Adrenal gland (tissue), 12 donors: Measurements from ENCODE around the gene PDE6D. TPM values are rescaled to one million over a fixed set of nuclear protein-coding genes. Genes with fewer than 3 reads are reported as not detected.

Source experiments
- DNase-seq, 7 donors: peaks; one replicate each; pipeline ENCODE4 v3.0.0-alpha.2; 2019 to 2020
- H3K27ac ChIP-seq, 5 donors: fragments of 200-600 bp; sonication (generic) in 4 of 5; 1 replicate in 3 of 5; 2 replicates in 2 of 5; pipeline versions ENCODE4 v1.5.1 to v1.8.0; 2016 to 2020; ENCODE audit warnings: mild to moderate bottlenecking in 1 of 5
- H3K27me3 ChIP-seq: fragments of 200-600 bp; 2 replicates; pipeline ENCODE4 v1.8.0; 2021
- H3K36me3 ChIP-seq, 2 donors: fragments of 200-600 bp; replicated peaks in 1 of 2; 1 replicate in 1 of 2; 2 replicates in 1 of 2; pipeline versions ENCODE4 v1.5.1 to v1.8.0; 2018 to 2022
- H3K4me1 ChIP-seq, 2 donors: fragments of 200-600 bp; replicated peaks in 1 of 2; 1 replicate in 1 of 2; 2 replicates in 1 of 2; pipeline versions ENCODE4 v1.5.1 to v1.8.0; 2018 to 2021
- H3K4me3 ChIP-seq, 4 donors: fragments of 200-600 bp; sonication (generic) in 3 of 4; one replicate each; pipeline ENCODE4 v1.5.1; 2016 to 2018
- H3K9me3 ChIP-seq, 3 donors: fragments of 200-600 bp; sonication (generic) in 1 of 3; replicated peaks in 1 of 3; 1 replicate in 2 of 3; 2 replicates in 1 of 3; pipeline versions ENCODE4 v1.5.1 to v1.8.0; 2016 to 2021
- CTCF ChIP-seq, 6 experiments: fragments of 450-650 bp in 4 of 6; fragments of 200-600 bp in 2 of 6; sonication (generic) in 1 of 6; IDR thresholded peaks; 1 replicate in 5 of 6; 2 replicates in 1 of 6; pipeline versions ENCODE4 v1.5.1 to v1.8.0; 2016 to 2021; ENCODE audit warnings: antibody characterized with exemption in 6 of 6, mild to moderate bottlenecking in 2 of 6, moderate library complexity in 1 of 6
- POLR2A ChIP-seq, 2 donors: fragments of 450-650 bp; IDR thresholded peaks; one replicate each; pipeline ENCODE4 v1.6.1; 2017; ENCODE audit warnings: antibody characterized with exemption in 2 of 2, mild to moderate bottlenecking in 2 of 2, moderate library complexity in 1 of 2
- WGBS, 4 donors: extraction: QIAGEN DNeasy Blood & Tissue Kit in 2 of 4; methylation state at CpG; one replicate each; pipeline versions ENCODE4 v1.1.5 to v1.1.7; 2013 to 2017; 5-methylcytosine and 5-hydroxymethylcytosine counted together
- intact Hi-C, 2 donors: fragments of 100-400 bp; cut with DNase I; formaldehyde crosslinking; loops; one replicate each; pipeline versions ENCODE4 v1.14.1 to v1.15.0; 2022 to 2023
- polyA plus RNA-seq, 3 donors: library from polyadenylated mRNA; stranded (reverse); fragments of 200-250 nt in 2 of 3; fragments of 350-450 nt in 1 of 3; fragmentation: Illumina TruSeq in 1 of 3; extraction: RNeasy Lipid Tissue Mini Kit (QIAGEN cat#74804) in 1 of 3; gene quantifications; one replicate each; pipeline ENCODE4 v1.2.3, GENCODE V29; 2013 to 2014
- total RNA-seq, 9 donors: library from RNA; depleted of rRNA in 4 of 9; stranded (reverse); fragments of >200 nt in 4 of 9; fragments of 120-200 nt in 1 of 9; fragmentation: NEBNext Ultra II Directional in 1 of 9; extraction: Animal tissue kit (Norgen Biotek cat#: 25700) in 1 of 9; gene quantifications; one replicate each; pipeline versions ENCODE4 v1.1.0 to v1.2.4, GENCODE V29; 2013 to 2023
- donor health status: healthy with polysubstance abuse.
- donor health status: Bipolar disorder and iron deficiency.
- donor health status: DM: yes; HTN: yes; CAD: no.
- donor health status: DM: no; HTN: no; CAD: no.
- donor health status: DM: no; HTN: no; CAD: no.
- donor health status: DM: yes; HTN: yes; CAD: no.

PDE6D gene
- total and polyA plus RNA-seq, 12 donors = 27.5 to 65.3 (median 42.9) TPM

- no peak for TF ChIP-seq CTCF (IDR thresholded peaks at IDR 0.05)
- no peak for TF ChIP-seq POLR2A (IDR thresholded peaks at IDR 0.05)
- intact Hi-C loops = no loop called here
- Histone ChIP-seq H3K36me3 (peaks cover 0 to 37% of the 10 kb centered on the region in 2 donors), H3K9me3 (no peaks in the 10 kb centered on the region), H3K27me3 (no peaks in the 10 kb centered on the region), H3K4me1 (peaks cover 16 to 32% of the 10 kb centered on the region in 2 donors), H3K27ac (peak overlapping the region in 4 of 5 donors; percentile 6 to 87 (median 36)), H3K4me3 (no peak overlapping the region)
- 53 to 70% (median 61%) methylated on average over 9 of the region's 9 CpGs for WGBS, 4 donors
- peak; percentile 42 to 75 (median 62) for DNase-seq
Observed at GRCh38 chr2:231803501-231804138, 22.5 kb upstream of the PDE6D start.

GRCh38 chr2:231800493-231801091 lies 19.5 kb upstream of the PDE6D start:
- 26 to 35% (median 32%) methylated on average over 6 of the region's 6 CpGs for WGBS, 4 donors
- no peaks in the 10 kb centered on the region for H3K9me3 ChIP-seq
- peak; percentile 81 to 92 (median 89) for DNase-seq
- peaks cover 16 to 37% of the 10 kb centered on the region in 2 donors for H3K4me1 ChIP-seq
- H3K27ac ChIP-seq = peak overlapping the region; percentile 29 to 87 (median 74)
- H3K27me3 ChIP-seq = no peaks in the 10 kb centered on the region
- intact Hi-C loops = no loop called here
- peaks cover 0 to 31% of the 10 kb centered on the region in 2 donors for H3K36me3 ChIP-seq
- no peak for TF ChIP-seq POLR2A (IDR thresholded peaks at IDR 0.05)
- peak; percentile 58 to 78 (median 72) for TF ChIP-seq CTCF (IDR thresholded peaks at IDR 0.05)
- no peak overlapping the region for H3K4me3 ChIP-seq

- WGBS, 4 donors = 80 to 88% (median 86%) methylated on average over 9 of the region's 9 CpGs
- peaks cover 0 to 42% of the 10 kb centered on the region in 2 donors for H3K36me3 ChIP-seq
Observed at GRCh38 chr2:231795525-231796327, 14.6 kb upstream of the PDE6D start.

More at GRCh38 chr2:231795525-231796327, 14.6 kb upstream of the PDE6D start:
- intact Hi-C loops = no loop called here
- DNase-seq = peak; percentile 79 to 90 (median 84)
- Histone ChIP-seq H3K27ac (peak overlapping the region in 3 of 5 donors; percentile 1 to 80 (median 43)), H3K27me3 (no peaks in the 10 kb centered on the region), H3K4me1 (peaks cover 15 to 37% of the 10 kb centered on the region in 2 donors), H3K9me3 (no peaks in the 10 kb centered on the region), H3K4me3 (no peak overlapping the region)
- TF ChIP-seq POLR2A (IDR thresholded peaks at IDR 0.05) (no peak), CTCF (IDR thresholded peaks at IDR 0.05) (peak; percentile 39 to 68 (median 50))
